Fibroblast of lung (primary cell): Measurements from ENCODE around the gene XKR7.

Experiments used
- CTCF ChIP-seq, 2 donors: IDR thresholded peaks in 1 of 2; conservative IDR thresholded peaks in 1 of 2; 1 replicate in 1 of 2; 2 replicates in 1 of 2; pipeline ENCODE4 v1.5.1; 2011 to 2012; ENCODE audit warnings: low read length in 2 of 2, control low read depth in 1 of 2, inconsistent platforms in 1 of 2, low read depth in 1 of 2, mild to moderate bottlenecking in 1 of 2
- EZH2 ChIP-seq: IDR thresholded peaks from 2 replicates; pipeline ENCODE4 v1.5.1; 2012; ENCODE audit warnings: low read length, control low read depth, mild to moderate bottlenecking; ENCODE audit errors: missing control alignments

- TF ChIP-seq CTCF (conservative IDR thresholded peaks at IDR 0.05 in 1 of 2, IDR thresholded peaks at IDR 0.05 in 1 of 2; ENCODE audit: low read depth in 1 of 2, low read length in 2 of 2): no peak
- TF ChIP-seq EZH2: no peak
Observed at GRCh38 chr20:31972471-31973021, 4.6 kb downstream of the XKR7 start.
